IMR-90 (cell line): Measurements from ENCODE around the gene CACNA2D1. TPM values are rescaled to one million over a fixed set of nuclear protein-coding genes. Genes with fewer than 3 reads are reported as not detected.
A peak's percentile ranks its signal among the peaks of the same experiment; 100 is the strongest.

Source experiments
- ATAC-seq: fragments of 200-7000 bp; cut with Tn5 transposase; 2 replicates; pipeline ENCODE4 v1.9.1; 2020; ENCODE audit warnings: low read depth, mild to moderate bottlenecking, moderate library complexity
- BruUV-seq: library from RNA; stranded (reverse); fragments of 400-500 nt; replicated peaks from 2 replicates; lab custom pipeline; 2021; lab: Mats Ljungman, UMichigan
- CTCF ChIA-PET: fragments of 300-600 bp; formaldehyde crosslinking; extraction: SDS; loops from one replicate; lab custom pipeline; 2021; ENCODE audit warnings: antibody characterized with exemption; lab: Yijun Ruan, JAX
- POLR2A ChIA-PET: fragments of 300-600 bp; sonication (Branson Sonifier 250); formaldehyde crosslinking; loops from one replicate; lab custom pipeline; 2022; ENCODE audit warnings: antibody characterized with exemption; ENCODE audit not compliant: unreplicated experiment; lab: Charles Lee
- DNase-seq: peaks from one replicate; pipeline ENCODE4 v3.0.0; 2013
- H2AFZ ChIP-seq: replicated peaks from 2 replicates; pipeline ENCODE3; 2013; ENCODE audit warnings: low read length, mild to moderate bottlenecking; ENCODE audit not compliant: poor library complexity
- H2AK5ac ChIP-seq: 2 replicates; pipeline ENCODE4 v1.6.1; 2013; ENCODE audit warnings: low read depth, low read length, inconsistent platforms
- H2AK9ac ChIP-seq: replicated peaks from 2 replicates; pipeline ENCODE3; 2013; ENCODE audit warnings: mild to moderate bottlenecking, low read depth, low read length, moderate library complexity; ENCODE audit not compliant: poor library complexity
- H2BK120ac ChIP-seq: 2 replicates; pipeline ENCODE4 v1.6.1; 2013; ENCODE audit warnings: low read depth, low read length, inconsistent platforms
- H2BK15ac ChIP-seq: 3 replicates; pipeline ENCODE4 v1.6.1; 2013; ENCODE audit warnings: low read depth, low read length, inconsistent platforms
- H2BK20ac ChIP-seq: 2 replicates; pipeline ENCODE4 v1.6.1; 2013; ENCODE audit warnings: low read depth, mild to moderate bottlenecking, inconsistent platforms, low read length, moderate library complexity
- H2BK5ac ChIP-seq: 2 replicates; pipeline ENCODE4 v1.6.1; 2013; ENCODE audit warnings: mild to moderate bottlenecking, low read depth, low read length, inconsistent platforms; ENCODE audit not compliant: poor library complexity, severe bottlenecking
- H3K14ac ChIP-seq: replicated peaks from 2 replicates; pipeline ENCODE4 v1.6.1; 2013; ENCODE audit warnings: low read depth, low read length, inconsistent platforms
- H3K18ac ChIP-seq: 2 replicates; pipeline ENCODE4 v1.6.1; 2013; ENCODE audit warnings: low read depth, low read length, control low read depth
- H3K23ac ChIP-seq: 2 replicates; pipeline ENCODE4 v1.6.1; 2013; ENCODE audit warnings: low read depth, low read length, inconsistent platforms
- H3K27ac ChIP-seq: 2 replicates; pipeline ENCODE4 v1.5.1; 2013; ENCODE audit warnings: mild to moderate bottlenecking, control low read depth, low read length; ENCODE audit not compliant: insufficient read depth
- H3K27me3 ChIP-seq: 2 replicates; pipeline ENCODE4 v1.6.1; 2013; ENCODE audit warnings: low read length; ENCODE audit not compliant: control insufficient read depth, insufficient read depth
- H3K36me3 ChIP-seq: 2 replicates; pipeline ENCODE4 v1.6.1; 2013; ENCODE audit warnings: low read length, mixed read lengths; ENCODE audit not compliant: control insufficient read depth, insufficient read depth
- H3K4ac ChIP-seq: 2 replicates; pipeline ENCODE4 v1.6.1; 2013; ENCODE audit warnings: low read depth, low read length, inconsistent platforms
- H3K4me1 ChIP-seq: 2 replicates; pipeline ENCODE4 v1.6.1; 2013; ENCODE audit warnings: low read length, mixed read lengths; ENCODE audit not compliant: control insufficient read depth, insufficient read depth
- H3K4me2 ChIP-seq: 2 replicates; pipeline ENCODE4 v1.6.1; 2013; ENCODE audit warnings: low read depth, mild to moderate bottlenecking, control low read depth, low read length, moderate library complexity
- H3K4me3 ChIP-seq: 2 replicates; pipeline ENCODE4 v1.5.1; 2013; ENCODE audit warnings: low read depth, mild to moderate bottlenecking, control low read depth, low read length, moderate library complexity; ENCODE audit not compliant: insufficient read depth
- H3K56ac ChIP-seq: 2 replicates; pipeline ENCODE4 v1.6.1; 2013; ENCODE audit warnings: low read length, inconsistent platforms; ENCODE audit not compliant: insufficient read depth; ENCODE audit errors: extremely low read depth
- H3K79me1 ChIP-seq, 2 experiments: 2 replicates each; pipeline ENCODE4 v1.6.1; 2013; ENCODE audit warnings: low read length in 2 of 2, inconsistent platforms in 1 of 2, low read depth in 1 of 2
- H3K9ac ChIP-seq: 2 replicates; pipeline ENCODE4 v1.6.1; 2013; ENCODE audit warnings: low read depth, low read length, control low read depth
- H3K9me1 ChIP-seq: 2 replicates; pipeline ENCODE4 v1.6.1; 2013; ENCODE audit warnings: low read length, inconsistent platforms; ENCODE audit not compliant: insufficient read depth
- H3K9me3 ChIP-seq: 2 replicates; pipeline ENCODE4 v1.6.1; 2013; ENCODE audit warnings: low read length; ENCODE audit not compliant: control insufficient read depth, insufficient read depth
- H4K20me1 ChIP-seq: 2 replicates; pipeline ENCODE4 v1.6.1; 2013; ENCODE audit warnings: low read length, inconsistent platforms; ENCODE audit not compliant: insufficient read depth
- H4K5ac ChIP-seq: 2 replicates; pipeline ENCODE4 v1.6.1; 2013; ENCODE audit warnings: mild to moderate bottlenecking, low read depth, low read length, control low read depth
- H4K8ac ChIP-seq, 2 experiments: 2 replicates each; pipeline ENCODE4 v1.6.1; 2013; ENCODE audit warnings: low read depth in 2 of 2, low read length in 2 of 2, control low read depth in 1 of 2, inconsistent platforms in 1 of 2
- H4K91ac ChIP-seq: 2 replicates; pipeline ENCODE4 v1.6.1; 2013; ENCODE audit warnings: low read depth, low read length, inconsistent platforms; ENCODE audit not compliant: insufficient read depth
- FOS ChIP-seq: fragments of 150-350 bp; IDR thresholded peaks from 2 replicates; pipeline ENCODE4 v1.6.1; 2016; ENCODE audit warnings: low read depth, low read length
- MAFK ChIP-seq: IDR thresholded peaks from 2 replicates; pipeline ENCODE4 v1.6.1; 2012; ENCODE audit warnings: low read depth, low read length, improper control_type of control experiment
- WGBS, 2 experiments: methylation state at CpG; one replicate each; pipeline versions ENCODE4 v1.1.5 to v1.1.7; 2013; ENCODE audit warnings: missing lambda C conversion rate in 2 of 2; ENCODE audit not compliant: insufficient read length in 1 of 2; ENCODE audit errors: extremely low coverage in 2 of 2; 5-methylcytosine and 5-hydroxymethylcytosine counted together
- dilution Hi-C: fragments of 300-500 bp; cut with HindIII; formaldehyde crosslinking; loops from one replicate; pipeline ENCODE4 v1.14.3; 2018; ENCODE audit warnings: low sequenced_read_pairs; ENCODE audit not compliant: unreplicated experiment
- in situ Hi-C: fragments of 300-500 bp; cut with MboI; formaldehyde crosslinking; loops from 3 replicates; pipeline ENCODE4 v1.14.3; 2019; ENCODE audit warnings: low sequenced_read_pairs, inconsistent platforms, mixed read lengths
- intact Hi-C: fragments of 100-400 bp; cut with micrococcal nuclease; formaldehyde crosslinking; loops from 2 replicates; pipeline ENCODE4 v1.10.0; 2022
- polyA plus RNA-seq, 3 experiments: library from polyadenylated mRNA; depleted of rRNA; stranded (reverse); fragments of >200 nt; gene quantifications; 2 replicates each; pipeline ENCODE4 v1.2.3, GENCODE V29; 2012; ENCODE audit warnings: low replicate concordance in 1 of 3
- total RNA-seq: library from RNA; depleted of rRNA; stranded (reverse); fragments of >200 nt; gene quantifications from 2 replicates; pipeline ENCODE4 v1.2.3, GENCODE V29; 2012

The CACNA2D1 gene
- total and polyA plus RNA-seq, 2 of the 4 experiments (the other 2 are of a cell fraction), result 5.8 to 21.9 TPM

DNA sequence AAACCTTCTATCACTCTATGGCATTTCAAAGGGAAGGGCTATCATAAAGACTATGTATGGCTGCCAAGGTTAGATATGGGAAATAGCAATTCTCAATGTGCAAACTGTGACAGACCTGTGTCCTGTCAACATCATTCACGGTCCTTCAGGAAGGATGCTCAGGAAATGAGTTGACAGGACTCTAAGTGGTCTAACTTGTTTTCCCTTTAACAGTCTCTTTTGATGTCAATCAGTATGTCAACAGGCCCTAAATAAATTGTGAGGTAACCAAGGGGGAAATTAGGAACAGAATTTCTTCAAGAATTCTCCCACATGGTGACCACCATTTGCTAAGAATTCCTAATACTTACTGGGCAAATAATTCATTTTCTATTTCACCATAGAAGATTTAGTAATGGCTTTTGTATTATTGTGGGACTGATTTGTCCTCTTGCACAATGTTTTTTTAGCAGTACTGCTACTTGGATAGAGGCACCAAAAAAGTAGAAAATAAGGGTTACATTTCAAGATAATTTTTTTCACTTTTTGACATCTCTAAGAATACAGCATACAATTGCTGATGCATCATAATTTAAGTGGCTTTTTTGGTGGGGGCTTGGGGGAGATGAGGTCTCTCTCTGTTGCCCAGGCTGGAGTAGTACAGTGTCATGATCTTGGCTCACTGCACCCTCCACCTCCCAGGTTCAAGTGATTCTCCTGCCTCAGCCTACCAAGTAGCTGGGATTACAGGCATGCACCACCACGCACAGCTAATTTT, 275.8 kb downstream of the CACNA2D1 start:
- Histone ChIP-seq H2BK20ac (no peak overlapping the region), H2BK15ac (no peak overlapping the region), H4K5ac (no peak overlapping the region), H3K23ac (0 out of 2 replicates have a peak overlapping the region, but pooled peaks have one; percentile 50), H2AK9ac (no peak overlapping the region), H3K79me1 (peaks cover 2 to 3% of the 10 kb centered on the region in 2 experiments; a peak in 2 of 4 replicates), H3K4me3 (no peak overlapping the region), H2AK5ac (no peak overlapping the region), H2BK120ac (no peak overlapping the region), H3K36me3 (no peaks in the 10 kb centered on the region), H2BK5ac (no peak overlapping the region), H3K4me1 (peaks cover under 1% of the 10 kb centered on the region; the same call in 1 of the 2 replicates), H2AFZ (no peak overlapping the region), H3K18ac (no peak overlapping the region), H3K9me1 (no peaks in the 10 kb centered on the region), H3K14ac (no peak overlapping the region), H3K27me3 (no peaks in the 10 kb centered on the region), H4K8ac (no peak overlapping the region), H3K56ac (no peak overlapping the region), H3K27ac (no peak overlapping the region), H3K9ac (no peak overlapping the region), H4K20me1 (no peaks in the 10 kb centered on the region), H3K4me2 (no peak overlapping the region), H4K91ac (no peak overlapping the region), H3K4ac (no peak overlapping the region), H3K9me3 (no peaks in the 10 kb centered on the region)
- DNase-seq (no peak), ATAC-seq (no peak)
- no TSS peak for BruUV-seq
- CTCF ChIA-PET, result no interaction called here
- no CpG with 5 or more reads among the region's 2 CpGs for WGBS, 2 experiments
- in situ Hi-C loops, result no loop called here
- POLR2A ChIA-PET, result no interaction called here
- no peak for TF ChIP-seq FOS
- TF ChIP-seq MAFK, result peak; percentile 57; the same call in 1 of the 2 replicates
- dilution Hi-C loops, result no loop called here
- intact Hi-C loops, result loop anchor here (2.0 to 10.0 kb wide), 2 partner anchors 267 to 397 kb away; no protein-coding TSS in a partner anchor
